AG04450 (cell line): ENCODE results near the gene MPZ. TPM values are rescaled to one million over a fixed set of nuclear protein-coding genes. Genes with fewer than 3 reads are reported as not detected.

ENCODE experiments used
- CTCF ChIA-PET: fragments of 300-600, 350-600 bp; formaldehyde crosslinking; extraction: SDS; loops from one replicate; lab custom pipeline; 2022; ENCODE audit warnings: antibody characterized with exemption, inconsistent platforms; lab: Charles Lee
- POLR2A ChIA-PET: fragments of 350-600 bp; formaldehyde crosslinking; extraction: SDS; loops from one replicate; lab custom pipeline; 2021; ENCODE audit warnings: antibody characterized with exemption, inconsistent platforms; lab: Yijun Ruan, JAX
- DNase-seq: peaks from one replicate; pipeline ENCODE4 v3.0.0-alpha.2; 2011; ENCODE audit warnings: low read depth, low spot score
- H3K27ac ChIP-seq: one replicate; pipeline ENCODE4 v1.5.1; 2012; ENCODE audit warnings: low read depth, low read length, control low read depth
- H3K27me3 ChIP-seq: one replicate; pipeline ENCODE4 v1.6.0; 2012; ENCODE audit warnings: low read length; ENCODE audit not compliant: control insufficient read depth, insufficient read depth
- H3K4me3 ChIP-seq: 2 replicates; pipeline ENCODE4 v1.5.1; 2011; ENCODE audit warnings: mild to moderate bottlenecking, low read depth, low read length, control low read depth
- H3K9me3 ChIP-seq: 2 replicates; pipeline ENCODE4 v1.5.1; 2012; ENCODE audit warnings: low read length; ENCODE audit not compliant: control insufficient read depth, insufficient read depth
- polyA plus RNA-seq: library from polyadenylated mRNA; depleted of rRNA; stranded (reverse); fragments of >200 nt; gene quantifications from 2 replicates; pipeline ENCODE4 v1.2.3, GENCODE V29; 2011
- TF ChIP-seq, protein P1 (sequence below): IDR thresholded peaks from 2 replicates; pipeline ENCODE4 v1.5.1; 2011; ENCODE audit warnings: low read depth, low read length, control low read depth, inconsistent platforms

The MPZ gene
- polyA plus RNA-seq, 1 experiment: 0.89 TPM

DNA sequence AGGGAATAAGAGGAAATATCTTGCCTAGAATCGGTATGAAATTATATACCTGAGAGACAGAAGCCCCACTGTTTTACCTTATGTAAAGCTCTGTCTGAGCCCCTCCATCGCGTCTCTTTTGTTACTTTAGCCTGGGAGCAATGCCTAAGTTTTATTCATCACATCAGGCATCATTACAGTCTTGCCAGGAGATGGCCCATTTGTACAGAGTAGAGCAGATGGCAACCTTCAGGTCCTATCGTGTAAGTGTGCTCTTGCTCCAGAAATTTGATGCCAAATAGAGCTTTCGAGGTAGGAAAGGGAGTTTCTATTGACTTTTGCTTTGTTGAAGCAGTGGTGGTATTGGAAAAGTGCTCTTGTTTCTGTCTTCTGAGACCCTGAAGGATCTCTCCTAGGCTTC lies 33.1 kb upstream of the MPZ start:
- CTCF ChIA-PET: interaction anchor here (2.3 kb wide), 1 partner anchor 39 kb away, joined by 11 read pairs; no protein-coding TSS in a partner anchor
- no peak overlapping the region for H3K4me3 ChIP-seq
- POLR2A ChIA-PET: no interaction called here

DNA sequence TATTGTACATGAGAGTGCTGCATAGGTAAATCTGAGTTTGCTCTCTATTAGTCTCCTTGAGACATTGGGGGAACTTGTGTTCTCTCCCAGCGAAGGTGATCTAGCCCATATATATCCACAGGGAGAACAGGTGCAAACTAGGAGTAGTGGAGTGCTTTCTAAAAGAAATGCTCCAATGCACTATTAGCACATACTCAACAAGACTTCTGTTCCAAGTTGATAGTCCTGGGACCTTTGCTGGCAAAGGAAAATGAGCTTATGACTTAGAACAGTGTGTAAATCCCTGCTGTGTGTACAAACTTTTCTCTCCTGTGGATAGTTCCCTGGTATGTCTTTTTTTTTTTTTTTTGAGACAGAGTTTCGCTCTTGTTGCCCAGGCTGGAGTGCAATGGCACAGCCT lies 32.4 kb upstream of the MPZ start:
- Histone ChIP-seq H3K9me3 (no peaks in the 10 kb centered on the region), H3K27ac (no peak overlapping the region), H3K27me3 (no peaks in the 10 kb centered on the region), H3K4me3 (no peak overlapping the region)
- TF ChIP-seq, protein P1, sequence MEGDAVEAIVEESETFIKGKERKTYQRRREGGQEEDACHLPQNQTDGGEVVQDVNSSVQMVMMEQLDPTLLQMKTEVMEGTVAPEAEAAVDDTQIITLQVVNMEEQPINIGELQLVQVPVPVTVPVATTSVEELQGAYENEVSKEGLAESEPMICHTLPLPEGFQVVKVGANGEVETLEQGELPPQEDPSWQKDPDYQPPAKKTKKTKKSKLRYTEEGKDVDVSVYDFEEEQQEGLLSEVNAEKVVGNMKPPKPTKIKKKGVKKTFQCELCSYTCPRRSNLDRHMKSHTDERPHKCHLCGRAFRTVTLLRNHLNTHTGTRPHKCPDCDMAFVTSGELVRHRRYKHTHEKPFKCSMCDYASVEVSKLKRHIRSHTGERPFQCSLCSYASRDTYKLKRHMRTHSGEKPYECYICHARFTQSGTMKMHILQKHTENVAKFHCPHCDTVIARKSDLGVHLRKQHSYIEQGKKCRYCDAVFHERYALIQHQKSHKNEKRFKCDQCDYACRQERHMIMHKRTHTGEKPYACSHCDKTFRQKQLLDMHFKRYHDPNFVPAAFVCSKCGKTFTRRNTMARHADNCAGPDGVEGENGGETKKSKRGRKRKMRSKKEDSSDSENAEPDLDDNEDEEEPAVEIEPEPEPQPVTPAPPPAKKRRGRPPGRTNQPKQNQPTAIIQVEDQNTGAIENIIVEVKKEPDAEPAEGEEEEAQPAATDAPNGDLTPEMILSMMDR: no peak
- CTCF ChIA-PET: interaction anchor here (0.7 to 2.3 kb wide), 2 partner anchors 9 to 40 kb away, joined by 3 to 11 read pairs; no protein-coding TSS in a partner anchor
- POLR2A ChIA-PET: no interaction called here
- DNase-seq: no peak

More for the DNA sequence above, 33.1 kb upstream of the MPZ start:
- Histone ChIP-seq H3K27me3 (no peaks in the 10 kb centered on the region), H3K27ac (no peak overlapping the region), H3K9me3 (no peaks in the 10 kb centered on the region)
- no peak for DNase-seq
- TF ChIP-seq, protein P1: no peak

DNA sequence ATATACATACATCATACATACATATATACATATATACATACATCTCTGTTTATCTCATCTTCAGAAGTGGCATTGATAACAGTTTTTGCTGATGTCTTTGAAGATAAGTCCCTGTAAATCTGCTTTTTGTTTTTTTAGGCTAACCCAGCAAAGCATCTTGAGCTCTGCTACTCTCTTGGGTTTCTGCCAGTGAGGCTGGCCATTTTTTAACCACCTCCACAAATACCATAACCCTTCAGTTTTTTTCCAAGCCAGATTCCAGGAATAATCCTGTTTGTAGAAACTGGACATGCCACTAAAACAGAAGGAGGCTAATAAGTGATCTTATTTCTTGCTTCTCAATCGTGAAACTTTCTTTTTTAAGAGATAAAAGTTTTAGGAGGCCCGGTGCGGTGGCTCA lies 26.0 kb upstream of the MPZ start:
- TF ChIP-seq, protein P1: no peak
- H3K4me3 ChIP-seq: no peak overlapping the region
- no peaks in the 10 kb centered on the region for H3K9me3 ChIP-seq
- no peaks in the 10 kb centered on the region for H3K27me3 ChIP-seq
- POLR2A ChIA-PET: no interaction called here
- no peak overlapping the region for H3K27ac ChIP-seq
- CTCF ChIA-PET: interaction anchor here (0.6 kb wide), 2 partner anchors 29 to 110 kb away, joined by 6 to 8 read pairs; no protein-coding TSS in a partner anchor
- DNase-seq: peak; percentile 16

DNA sequence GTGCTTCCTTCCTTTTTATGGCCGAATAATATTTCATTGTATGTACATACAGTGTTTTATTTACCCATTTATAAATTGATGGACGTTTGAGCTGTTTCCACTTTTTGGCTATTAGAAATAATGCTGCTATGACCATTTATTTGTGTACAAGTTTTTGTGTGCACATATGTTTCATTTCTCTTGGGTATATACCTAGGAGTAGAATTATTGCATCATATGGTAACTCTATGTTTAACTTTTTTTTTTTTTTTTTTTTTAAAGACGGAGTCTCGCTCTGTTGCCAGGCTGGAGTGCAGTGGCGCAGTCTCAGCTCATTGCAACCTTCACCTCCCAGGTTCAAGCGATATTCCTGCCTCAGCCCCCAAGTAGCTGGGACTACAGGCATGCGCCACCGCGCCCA lies 23.4 kb upstream of the MPZ start:
- POLR2A ChIA-PET: no interaction called here
- TF ChIP-seq, protein P1: no peak
- no peak for DNase-seq
- CTCF ChIA-PET: interaction anchor here (0.6 to 0.7 kb wide), 4 partner anchors 9 to 566 kb away, joined by 3 to 5 read pairs (median 3); no protein-coding TSS in a partner anchor
- H3K27me3 ChIP-seq: no peaks in the 10 kb centered on the region
- H3K4me3 ChIP-seq: no peak overlapping the region
- no peaks in the 10 kb centered on the region for H3K9me3 ChIP-seq
- H3K27ac ChIP-seq: no peak overlapping the region

DNA sequence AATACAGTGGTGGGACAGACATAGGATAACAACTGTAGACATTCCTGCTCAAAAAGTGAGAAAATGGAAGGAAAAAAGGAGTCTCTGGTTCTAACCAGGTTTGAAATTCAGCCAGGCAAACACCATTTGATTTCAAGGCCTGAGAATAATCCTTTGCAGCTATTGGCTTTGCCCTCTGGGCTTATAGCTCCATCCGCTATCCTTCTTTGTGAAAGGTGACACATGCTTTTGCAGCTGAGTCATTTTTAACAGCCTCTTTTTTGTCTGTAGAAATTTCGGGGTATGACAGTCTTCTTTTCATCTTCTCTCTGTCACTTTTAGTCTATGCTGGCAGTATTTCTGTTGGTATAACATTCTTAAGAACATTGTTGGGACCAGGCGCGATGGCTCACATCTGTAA lies 20.6 kb upstream of the MPZ start:
- no peak for DNase-seq
- H3K4me3 ChIP-seq: no peak overlapping the region
- no peaks in the 10 kb centered on the region for H3K27me3 ChIP-seq
- TF ChIP-seq, protein P1: no peak
- CTCF ChIA-PET: no interaction called here
- H3K9me3 ChIP-seq: no peaks in the 10 kb centered on the region
- no peak overlapping the region for H3K27ac ChIP-seq
- POLR2A ChIA-PET: no interaction called here
